ENCODE measurements around the gene DPEP2. TPM values are rescaled to one million over a fixed set of nuclear protein-coding genes. Genes with fewer than 3 reads are reported as not detected.
A peak's percentile ranks its signal among the peaks of the same experiment; 100 is the strongest.

Gene DPEP2
- total RNA-seq, 1 donor from 2014 or later = 1.1 TPM

DNA sequence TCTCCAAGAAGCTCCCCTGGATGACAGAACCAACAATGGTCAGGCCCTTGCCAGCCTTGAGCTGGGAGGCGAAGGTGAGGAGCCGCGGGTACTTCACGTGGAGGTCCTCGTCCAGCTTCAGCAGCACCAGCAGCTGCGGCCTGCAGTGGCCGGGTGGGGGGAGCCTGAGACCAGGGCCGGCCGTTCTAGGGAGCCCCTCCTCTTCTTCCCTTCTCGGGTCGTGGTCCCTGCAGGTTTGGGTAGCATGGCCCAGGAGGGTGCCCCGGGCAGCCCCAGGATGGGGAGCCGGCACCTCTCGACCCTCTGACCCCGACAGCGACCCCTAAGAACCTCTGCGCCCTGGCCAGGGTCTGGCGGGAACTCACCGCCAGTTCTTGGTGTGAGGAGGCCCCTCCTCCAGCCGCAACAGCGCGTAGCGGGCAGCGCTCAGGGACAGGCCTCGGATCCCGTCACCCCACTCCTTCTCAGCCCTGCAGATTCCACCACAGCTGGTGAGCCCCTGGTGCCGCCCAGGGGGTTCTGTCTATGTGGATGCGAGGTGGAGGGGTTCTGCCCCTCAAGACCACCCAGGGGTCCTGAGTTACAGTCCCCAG lies 52.2 kb downstream of the DPEP2 start:
- intact Hi-C loops (cut with DNase I) = loop anchor here (10.0 kb wide), 1 partner anchor 1022 kb away; the partner anchor contains the start of gene RRAD
- peaks cover 5 to 13% of the 10 kb centered on the region in 2 donors for H3K4me1 ChIP-seq
- no peaks in the 10 kb centered on the region for H3K27me3 ChIP-seq
- no peak overlapping the region for H3K27ac ChIP-seq
- peaks cover 81 to 89% of the 10 kb centered on the region in 2 donors for H3K36me3 ChIP-seq
- no peak overlapping the region for H3K4me3 ChIP-seq
- DNase-seq (ENCODE audit: low spot score in 2 of 2) = no peak
- TF ChIP-seq, protein P1, sequence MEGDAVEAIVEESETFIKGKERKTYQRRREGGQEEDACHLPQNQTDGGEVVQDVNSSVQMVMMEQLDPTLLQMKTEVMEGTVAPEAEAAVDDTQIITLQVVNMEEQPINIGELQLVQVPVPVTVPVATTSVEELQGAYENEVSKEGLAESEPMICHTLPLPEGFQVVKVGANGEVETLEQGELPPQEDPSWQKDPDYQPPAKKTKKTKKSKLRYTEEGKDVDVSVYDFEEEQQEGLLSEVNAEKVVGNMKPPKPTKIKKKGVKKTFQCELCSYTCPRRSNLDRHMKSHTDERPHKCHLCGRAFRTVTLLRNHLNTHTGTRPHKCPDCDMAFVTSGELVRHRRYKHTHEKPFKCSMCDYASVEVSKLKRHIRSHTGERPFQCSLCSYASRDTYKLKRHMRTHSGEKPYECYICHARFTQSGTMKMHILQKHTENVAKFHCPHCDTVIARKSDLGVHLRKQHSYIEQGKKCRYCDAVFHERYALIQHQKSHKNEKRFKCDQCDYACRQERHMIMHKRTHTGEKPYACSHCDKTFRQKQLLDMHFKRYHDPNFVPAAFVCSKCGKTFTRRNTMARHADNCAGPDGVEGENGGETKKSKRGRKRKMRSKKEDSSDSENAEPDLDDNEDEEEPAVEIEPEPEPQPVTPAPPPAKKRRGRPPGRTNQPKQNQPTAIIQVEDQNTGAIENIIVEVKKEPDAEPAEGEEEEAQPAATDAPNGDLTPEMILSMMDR (IDR thresholded peaks at IDR 0.05) = no peak
- H3K9me3 ChIP-seq = no peaks in the 10 kb centered on the region

- no peak overlapping the region for H3K27ac ChIP-seq
- no peak overlapping the region for H3K4me3 ChIP-seq
- intact Hi-C loops (cut with DNase I) = loop anchor here (10.0 kb wide), 1 partner anchor 1021 kb away; the partner anchor contains the start of gene RRAD
- H3K9me3 ChIP-seq = no peaks in the 10 kb centered on the region
- no peaks in the 10 kb centered on the region for H3K27me3 ChIP-seq
- TF ChIP-seq, protein P1 (IDR thresholded peaks at IDR 0.05) = no peak
- H3K36me3 ChIP-seq = peaks cover 79 to 86% of the 10 kb centered on the region in 2 donors
- peaks cover 5 to 13% of the 10 kb centered on the region in 2 donors for H3K4me1 ChIP-seq
- no peak for DNase-seq (ENCODE audit: low spot score in 2 of 2)
Measured at GRCh38 chr16:67946128-67946569, 53.1 kb downstream of the DPEP2 start.

DNA sequence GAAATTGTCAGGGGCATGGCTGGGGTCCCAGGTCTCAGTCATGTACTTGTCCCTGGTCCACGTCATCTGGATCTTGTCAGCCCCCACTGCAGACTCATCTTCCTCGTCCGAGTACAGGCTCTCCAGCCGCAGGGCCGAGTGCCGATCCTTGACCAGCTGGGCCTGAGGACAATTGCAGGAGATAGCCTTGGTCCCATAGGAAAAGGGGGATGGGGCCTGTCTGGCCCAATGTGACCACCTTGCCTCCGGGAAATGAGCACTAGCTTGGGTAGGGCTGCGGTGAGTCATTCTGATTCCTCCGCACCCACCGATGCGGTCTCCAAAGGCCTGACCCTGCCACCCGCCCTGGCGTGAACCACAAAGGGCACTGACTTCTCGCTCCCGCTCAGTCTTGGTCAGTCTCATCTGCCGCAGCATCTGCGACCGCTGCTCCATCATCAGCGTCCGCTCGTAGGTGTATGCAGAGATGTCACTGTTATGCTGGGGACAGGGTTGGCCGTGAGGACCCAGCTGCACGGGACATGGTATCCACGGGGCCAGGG lies 53.8 kb downstream of the DPEP2 start:
- intact Hi-C loops (cut with DNase I) = loop anchor here (10.0 kb wide), 1 partner anchor 1021 kb away; the partner anchor contains the start of gene RRAD
- peaks cover 5 to 13% of the 10 kb centered on the region in 2 donors for H3K4me1 ChIP-seq
- peaks cover 72 to 82% of the 10 kb centered on the region in 2 donors for H3K36me3 ChIP-seq

DNA sequence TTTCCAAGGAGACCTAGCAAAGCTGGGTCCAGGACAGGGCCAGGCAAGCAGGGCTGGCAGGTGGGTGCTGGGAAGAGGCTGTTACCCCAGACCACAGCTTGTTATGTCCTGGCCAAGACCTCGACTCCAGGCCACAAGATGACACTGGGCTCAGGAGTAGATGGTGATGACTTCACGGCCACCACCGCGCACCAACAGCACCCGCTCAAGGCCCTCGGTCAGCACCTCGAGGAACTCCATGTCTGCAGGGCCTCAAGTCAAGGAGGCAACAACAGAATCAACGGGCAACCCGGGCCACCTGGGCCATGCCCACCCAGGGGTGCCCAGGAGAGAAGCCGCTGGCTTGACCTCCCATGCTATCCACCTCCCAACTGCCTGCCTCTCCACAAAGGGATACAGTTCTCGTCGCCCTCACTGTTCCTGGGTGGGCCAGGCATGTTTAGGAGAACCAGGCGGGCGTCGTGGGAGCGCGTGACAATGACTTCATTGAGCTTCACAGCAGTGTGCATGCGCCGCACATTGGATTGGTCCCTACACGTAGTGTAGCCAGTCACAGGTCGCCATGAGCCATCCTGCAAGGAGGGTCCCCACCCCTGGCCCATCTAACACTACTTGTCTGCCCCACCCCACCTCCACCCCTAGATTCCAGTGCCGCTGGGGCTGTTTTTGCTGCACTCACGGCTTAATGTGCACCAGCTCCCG lies 54.4 kb downstream of the DPEP2 start:
- Histone ChIP-seq H3K4me3 (no peak overlapping the region), H3K4me1 (peaks cover 5 to 13% of the 10 kb centered on the region in 2 donors), H3K36me3 (peaks cover 66 to 82% of the 10 kb centered on the region in 2 donors), H3K9me3 (no peaks in the 10 kb centered on the region), H3K27ac (peak overlapping the region; percentile 81 to 86), H3K27me3 (no peaks in the 10 kb centered on the region)
- DNase-seq (ENCODE audit: low spot score in 2 of 2) = no peak
- intact Hi-C loops (cut with DNase I) = loop anchor here (5.0 to 10.0 kb wide), 2 partner anchors 128 to 1020 kb away; partner anchors contain the start of gene RRAD
- TF ChIP-seq, protein P1 (IDR thresholded peaks at IDR 0.05) = no peak

More for the DNA sequence above, 53.8 kb downstream of the DPEP2 start:
- Histone ChIP-seq H3K27me3 (no peaks in the 10 kb centered on the region), H3K4me3 (no peak overlapping the region), H3K9me3 (no peaks in the 10 kb centered on the region), H3K27ac (peak overlapping the region in 1 of 2 donors; percentile 86)
- DNase-seq (ENCODE audit: low spot score in 2 of 2) = no peak
- TF ChIP-seq, protein P1 (IDR thresholded peaks at IDR 0.05) = no peak

DNA sequence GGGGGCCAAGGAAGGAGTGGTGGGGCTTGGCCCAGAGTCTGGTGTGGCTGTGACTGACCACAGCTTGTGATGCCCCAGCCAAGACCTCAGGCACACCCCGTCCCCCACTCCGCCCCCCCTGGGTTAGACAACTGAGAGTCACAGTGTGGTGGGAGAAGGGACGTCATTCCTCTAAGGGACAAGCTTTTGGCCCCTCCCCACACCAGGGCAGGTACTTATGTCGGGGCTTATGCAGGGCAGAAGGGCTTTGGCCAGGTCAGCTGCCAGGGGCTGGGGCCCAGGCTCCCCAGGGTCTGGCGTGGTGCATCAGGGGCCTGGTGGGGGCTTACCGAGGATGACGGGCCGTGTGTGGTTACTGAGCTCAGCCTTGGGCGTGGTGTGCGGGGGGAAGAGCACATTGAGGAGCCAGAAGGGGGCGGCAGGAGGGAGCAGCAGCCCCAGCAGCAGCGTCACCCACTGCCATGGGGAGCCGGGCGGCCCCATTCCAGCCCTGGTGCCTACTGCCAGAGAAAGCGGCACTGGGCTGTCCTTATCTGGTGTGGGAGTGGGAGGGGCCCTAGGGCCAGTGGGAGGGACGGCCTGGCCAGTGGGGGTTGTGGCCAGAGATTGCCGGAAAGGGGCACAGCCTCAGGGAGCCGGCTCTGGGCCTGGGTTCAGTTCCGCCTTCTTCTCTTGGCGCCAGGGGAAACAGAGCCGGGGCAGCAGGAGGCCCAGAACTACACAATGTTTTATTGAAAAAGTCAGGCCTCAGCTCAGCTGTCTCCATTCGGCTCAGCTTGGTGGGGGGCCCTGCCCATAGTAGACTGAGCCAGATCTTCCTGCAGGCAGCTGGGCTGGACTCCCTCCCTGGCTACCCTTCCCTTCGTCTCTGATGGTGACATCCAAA lies 55.4 kb downstream of the DPEP2 start, which contains the start of gene LCAT:
LCAT (minus strand) TSS at position 502 of the 886 bp plus-strand sequence; CDS start at position 483, 19 bp downstream.
- peak within 1 kb of the TSS in 1 of 2 donors; percentile 1 for H3K4me3 ChIP-seq
- intact Hi-C loops (cut with DNase I) = loop anchor here (5.0 to 10.0 kb wide), 2 partner anchors 127 to 1019 kb away; partner anchors contain the start of gene RRAD
- peaks cover 5 to 13% of the 10 kb centered on the region in 2 donors for H3K4me1 ChIP-seq
- no peaks in the 10 kb centered on the region for H3K9me3 ChIP-seq
- TF ChIP-seq, protein P1 (IDR thresholded peaks at IDR 0.05) = no peak
- DNase-seq (ENCODE audit: low spot score in 2 of 2) = peak; percentile 31 to 92
- peak within 1 kb of the TSS; percentile 81 to 86 for H3K27ac ChIP-seq
- H3K36me3 ChIP-seq = peaks cover 56 to 80% of the 10 kb centered on the region in 2 donors
- H3K27me3 ChIP-seq = no peaks in the 10 kb centered on the region

Measured in ascending aorta (tissue), 2 donors.